HepG2 (cell line): ENCODE results near the gene GADL1. TPM values are rescaled to one million over a fixed set of nuclear protein-coding genes. Genes with fewer than 3 reads are reported as not detected.

ENCODE experiments used
- ATAC-seq: fragments of 200-7000 bp; cut with Tn5 transposase; 3 replicates; pipeline ENCODE4 v1.9.1; 2020; ENCODE audit warnings: mild to moderate bottlenecking, moderate library complexity
- BruUV-seq: library from RNA; stranded (reverse); fragments of 400-500 nt; replicated peaks from 2 replicates; lab custom pipeline; 2021; lab: Mats Ljungman, UMichigan
- CTCF ChIA-PET: fragments of 300-600 bp; formaldehyde crosslinking; extraction: SDS; loops from one replicate; lab custom pipeline; 2021; ENCODE audit warnings: low total read pairs, inconsistent platforms, low intra/inter-chr PET ratio; lab: Yijun Ruan, JAX
- POLR2A ChIA-PET: fragments of 350-600 bp; sonication (Branson Sonifier 250); formaldehyde crosslinking; loops from one replicate; lab custom pipeline; 2020; ENCODE audit warnings: antibody characterized with exemption, inconsistent platforms; lab: Yijun Ruan, JAX
- DNase-seq: peaks from one replicate; pipeline ENCODE4 v3.0.0-alpha.2; 2015; ENCODE audit warnings: low spot score
- FAIRE-seq: peaks from 3 replicates; lab custom pipeline; 2011; peaks lifted over from hg19 to GRCh38; lab: Jason Lieb, UNC
- H2AFZ ChIP-seq: one replicate; pipeline ENCODE4 v1.6.1; 2011; ENCODE audit warnings: low read length, inconsistent platforms
- H3K27ac ChIP-seq: fragments of 300-600 bp; 3 replicates; pipeline ENCODE4 v1.8.0; 2011; ENCODE audit warnings: mixed run types, mild to moderate bottlenecking, mixed read lengths, low read length, inconsistent platforms; ENCODE audit not compliant: insufficient read depth; ENCODE audit errors: extremely low read length
- H3K27me3 ChIP-seq, 2 experiments: fragments of 200-600 bp in 1 of 2; 2 replicates in 1 of 2; 3 replicates in 1 of 2; pipeline versions ENCODE4 v1.6.0 to v1.8.0; 2011; ENCODE audit warnings: low read length in 2 of 2, mild to moderate bottlenecking in 2 of 2, moderate library complexity in 2 of 2, inconsistent platforms in 1 of 2; ENCODE audit not compliant: insufficient read depth in 2 of 2, control insufficient read depth in 1 of 2
- H3K36me3 ChIP-seq, 2 experiments: fragments of 200-600 bp in 1 of 2; replicated peaks in 1 of 2; 2 replicates in 1 of 2; 3 replicates in 1 of 2; pipeline versions ENCODE4 v1.5.1 to v1.8.0; 2011; ENCODE audit warnings: low read length in 2 of 2, inconsistent platforms in 1 of 2; ENCODE audit not compliant: insufficient read depth in 2 of 2, control insufficient read depth in 1 of 2
- H3K4me1 ChIP-seq: 2 replicates; pipeline ENCODE4 v1.5.1; 2012; ENCODE audit warnings: low read length, inconsistent platforms; ENCODE audit not compliant: insufficient read depth
- H3K4me2 ChIP-seq: 2 replicates; pipeline ENCODE4 v1.6.0; 2011; ENCODE audit warnings: low read depth, low read length, inconsistent platforms
- H3K4me3 ChIP-seq, 3 experiments: fragments of 200-600 bp in 1 of 3; sonication (generic), shearing (Covaris generic) in 1 of 3; replicated peaks in 1 of 3; 2 replicates each; pipeline ENCODE4 v1.5.1; 2011 to 2016; ENCODE audit warnings: low read length in 3 of 3, inconsistent platforms in 2 of 3, low read depth in 2 of 3, mild to moderate bottlenecking in 2 of 3, control low read depth in 1 of 3, mixed read lengths in 1 of 3; ENCODE audit not compliant: insufficient read depth in 1 of 3
- H3K79me2 ChIP-seq: one replicate; pipeline ENCODE4 v1.6.1; 2011; ENCODE audit warnings: low read length, inconsistent platforms; ENCODE audit not compliant: insufficient read depth
- H3K9ac ChIP-seq: 2 replicates; pipeline ENCODE4 v1.6.0; 2011; ENCODE audit warnings: mild to moderate bottlenecking, low read depth, low read length, inconsistent platforms; ENCODE audit not compliant: insufficient read depth
- H3K9me3 ChIP-seq: 2 replicates; pipeline ENCODE4 v1.5.1; 2012; ENCODE audit warnings: mild to moderate bottlenecking, low read length
- H4K20me1 ChIP-seq: 2 replicates; pipeline ENCODE4 v1.6.0; 2011; ENCODE audit warnings: inconsistent platforms, mild to moderate bottlenecking, low read length, moderate library complexity; ENCODE audit not compliant: insufficient read depth
- AHDC1 ChIP-seq: sonication (generic); formaldehyde crosslinking; IDR thresholded peaks from 2 replicates; pipeline ENCODE4 v1.5.1; 2020; ENCODE audit warnings: mild to moderate bottlenecking, missing genetic modification reagents, borderline replicate concordance
- ATF4 ChIP-seq, 2 experiments: fragments of 450-650 bp in 1 of 2; sonication (generic) in 1 of 2; formaldehyde crosslinking; IDR thresholded peaks; 2 replicates each; pipeline versions ENCODE4 v1.5.0 to v1.8.0; 2020 to 2022; ENCODE audit warnings: mild to moderate bottlenecking in 1 of 2, missing genetic modification reagents in 1 of 2
- CREB3 ChIP-seq: sonication (generic); formaldehyde crosslinking; IDR thresholded peaks from 2 replicates; pipeline ENCODE4 v1.5.0; 2020; ENCODE audit warnings: missing genetic modification reagents
- ESRRA ChIP-seq: sonication (generic); formaldehyde crosslinking; IDR thresholded peaks from 2 replicates; pipeline ENCODE4 v1.5.1; 2020; ENCODE audit warnings: mild to moderate bottlenecking, low read depth, missing genetic modification reagents
- FOXJ3 ChIP-seq: sonication (generic); formaldehyde crosslinking; IDR thresholded peaks from 2 replicates; pipeline ENCODE4 v1.4.0; 2020; ENCODE audit warnings: missing genetic modification reagents, mild to moderate bottlenecking, borderline replicate concordance
- HNF4A ChIP-seq: sonication (generic); formaldehyde crosslinking; IDR thresholded peaks from 2 replicates; pipeline ENCODE4 v1.4.0; 2020; ENCODE audit warnings: missing genetic modification reagents
- KAT8 ChIP-seq: IDR thresholded peaks from 2 replicates; pipeline ENCODE4 v1.6.1; 2016; ENCODE audit warnings: missing genetic modification reagents, missing compliant biosample characterization
- MED1 ChIP-seq: sonication (generic); formaldehyde crosslinking; IDR thresholded peaks from 2 replicates; pipeline ENCODE4 v1.4.0; 2020; ENCODE audit warnings: missing genetic modification reagents
- PHF20 ChIP-seq: sonication (generic); formaldehyde crosslinking; IDR thresholded peaks from 2 replicates; pipeline ENCODE4 v1.5.0; 2020; ENCODE audit warnings: mild to moderate bottlenecking, missing genetic modification reagents
- SIX1 ChIP-seq: sonication (generic); formaldehyde crosslinking; IDR thresholded peaks from 2 replicates; pipeline ENCODE4 v1.4.0; 2020; ENCODE audit warnings: missing genetic modification reagents, borderline replicate concordance
- ZNF292 ChIP-seq: sonication (generic); formaldehyde crosslinking; IDR thresholded peaks from 2 replicates; pipeline ENCODE4 v1.8.1; 2022; ENCODE audit warnings: mild to moderate bottlenecking, low read depth, missing genetic modification reagents, borderline replicate concordance
- ZNF317 ChIP-seq: sonication (generic); formaldehyde crosslinking; IDR thresholded peaks from 2 replicates; pipeline ENCODE4 v1.5.0; 2020; ENCODE audit warnings: mild to moderate bottlenecking, missing genetic modification reagents
- ZNF652 ChIP-seq: IDR thresholded peaks from 2 replicates; pipeline ENCODE4 v1.6.1; 2016; ENCODE audit warnings: low read depth, borderline replicate concordance
- ZNF761 ChIP-seq: sonication (generic); formaldehyde crosslinking; conservative IDR thresholded peaks from 2 replicates; pipeline ENCODE4 v1.4.0; 2020; ENCODE audit warnings: mild to moderate bottlenecking, missing genetic modification reagents
- ZUFSP ChIP-seq: sonication (generic); formaldehyde crosslinking; IDR thresholded peaks from 2 replicates; pipeline ENCODE4 v1.9.0; 2021; ENCODE audit warnings: missing genetic modification reagents, mild to moderate bottlenecking, borderline replicate concordance
- whole genome bisulfite sequencing: methylation state at CpG from one replicate; pipeline ENCODE4 v1.1.6; 2017; ENCODE audit warnings: low lambda C conversion rate; 5-methylcytosine and 5-hydroxymethylcytosine counted together
- in situ Hi-C: cut with HindIII; loops from 2 replicates; pipeline ENCODE4 v1.10.0; 2017; ENCODE audit warnings: low pct_unique_long_range_greater_than_20kb; ENCODE audit not compliant: extremely low pct_ligation_motif_present
- intact Hi-C: fragments of 100-400 bp; cut with micrococcal nuclease; formaldehyde crosslinking; loops from one replicate; pipeline ENCODE4 v1.10.0; 2022; ENCODE audit not compliant: unreplicated experiment
- polyA plus RNA-seq, 8 experiments: library from polyadenylated mRNA; depleted of rRNA in 3 of 8; stranded (reverse) in 7 of 8; unstranded in 1 of 8; fragments of >200 nt; fragmentation: Illumina TruSeq in 4 of 8; extraction: Trizol in 4 of 8; gene quantifications; 2 replicates each; pipeline versions ENCODE4 v1.2.1 to v1.2.3, GENCODE V29; 2011 to 2016; ENCODE audit warnings: low read depth in 4 of 8, missing spikeins in 1 of 8, mixed read lengths in 1 of 8; ENCODE audit not compliant: insufficient read depth in 1 of 8
- total RNA-seq, 5 experiments: library from RNA; depleted of rRNA; stranded (reverse); fragments of >200 nt; fragmentation: Illumina TruSeq; extraction: Trizol; gene quantifications; 2 replicates each; pipeline ENCODE4 v1.2.3, GENCODE V29; 2016; ENCODE audit warnings: low read depth in 1 of 5

Gene GADL1
- total and polyA plus RNA-seq, 2 of the 13 experiments (the other 11 are each of a cell fraction or from before 2014, with no cell fraction given): not detected

GRCh38 chr3:30721314-30721634 is 173.2 kb downstream of the GADL1 start:
- Histone ChIP-seq H3K36me3 (no peaks in the 10 kb centered on the region), H2AFZ (no peak overlapping the region), H3K4me3 (peak overlapping the region in 1 of 3 experiments; percentile 19; a peak in 2 of 6 replicates), H3K79me2 (no peaks in the 10 kb centered on the region), H3K4me1 (peaks cover 45% of the 10 kb centered on the region), H4K20me1 (no peaks in the 10 kb centered on the region), H3K27me3 (no peaks in the 10 kb centered on the region), H3K9ac (no peak overlapping the region), H3K9me3 (no peaks in the 10 kb centered on the region), H3K27ac (peak overlapping the region; percentile 43), H3K4me2 (peak overlapping the region; percentile 57)
- CTCF ChIA-PET: no interaction called here
- POLR2A ChIA-PET: interaction anchor here (1.1 to 1.6 kb wide), 6 partner anchors 8 to 462 kb away, joined by 3 to 8 read pairs (median 4); partner anchors contain the start of gene TGFBR2
- BruUV-seq: no TSS peak
- in situ Hi-C loops: no loop called here
- 16% methylated on average over 2 of the region's 2 CpGs for WGBS
- FAIRE-seq (no peak), DNase-seq (no peak), ATAC-seq (no peak)
- intact Hi-C loops: no loop called here
- TF ChIP-seq AHDC1 (CRISPR knock-in tag) (peak; percentile 69; the same call in 1 of the 2 replicates), ZUFSP (CRISPR knock-in tag) (no peak), MED1 (CRISPR knock-in tag) (0 out of 2 replicates have a peak, but pooled peaks have one; percentile 1), PHF20 (CRISPR knock-in tag) (no peak), HNF4A (CRISPR knock-in tag) (0 out of 2 replicates have a peak, but pooled peaks have one; percentile 18), ZNF292 (CRISPR knock-in tag) (peak; percentile 63; the same call in 1 of the 2 replicates), KAT8 (0 out of 2 replicates have a peak, but pooled peaks have one; percentile 9), FOXJ3 (CRISPR knock-in tag) (peak; percentile 22; the same call in 1 of the 2 replicates), ZNF761 (0 out of 2 replicates have a peak, but pooled peaks have one; percentile 55), ESRRA (CRISPR knock-in tag) (no peak), SIX1 (CRISPR knock-in tag) (peak; percentile 6; the same call in 1 of the 2 replicates), ZNF652 (CRISPR knock-in tag) (no peak), ATF4 (CRISPR knock-in tag; IDR thresholded peaks at IDR 0.05) (0 out of 4 replicates have a peak, but pooled peaks of 1 of the 2 experiments have one; percentile 1), CREB3 (CRISPR knock-in tag) (0 out of 2 replicates have a peak, but pooled peaks have one; percentile 22), ZNF317 (no peak)
